ENCODE results near the gene CHST15.

CHST15 gene

GRCh38 chr10:124012066-124012465 lies 81.3 kb downstream of the CHST15 start:
- TF ChIP-seq POLR2AphosphoS5 (IDR thresholded peaks at IDR 0.05; ENCODE audit: low read depth) (no peak), GABPA (IDR thresholded peaks at IDR 0.05; ENCODE audit: low read depth) (no peak), SPI1 (IDR thresholded peaks at IDR 0.05; ENCODE audit: borderline replicate concordance, low read depth) (no peak), CTCF (IDR thresholded peaks at IDR 0.05; ENCODE audit: insufficient read depth, low read length) (no peak)
- TF ChIP-seq, protein P1, sequence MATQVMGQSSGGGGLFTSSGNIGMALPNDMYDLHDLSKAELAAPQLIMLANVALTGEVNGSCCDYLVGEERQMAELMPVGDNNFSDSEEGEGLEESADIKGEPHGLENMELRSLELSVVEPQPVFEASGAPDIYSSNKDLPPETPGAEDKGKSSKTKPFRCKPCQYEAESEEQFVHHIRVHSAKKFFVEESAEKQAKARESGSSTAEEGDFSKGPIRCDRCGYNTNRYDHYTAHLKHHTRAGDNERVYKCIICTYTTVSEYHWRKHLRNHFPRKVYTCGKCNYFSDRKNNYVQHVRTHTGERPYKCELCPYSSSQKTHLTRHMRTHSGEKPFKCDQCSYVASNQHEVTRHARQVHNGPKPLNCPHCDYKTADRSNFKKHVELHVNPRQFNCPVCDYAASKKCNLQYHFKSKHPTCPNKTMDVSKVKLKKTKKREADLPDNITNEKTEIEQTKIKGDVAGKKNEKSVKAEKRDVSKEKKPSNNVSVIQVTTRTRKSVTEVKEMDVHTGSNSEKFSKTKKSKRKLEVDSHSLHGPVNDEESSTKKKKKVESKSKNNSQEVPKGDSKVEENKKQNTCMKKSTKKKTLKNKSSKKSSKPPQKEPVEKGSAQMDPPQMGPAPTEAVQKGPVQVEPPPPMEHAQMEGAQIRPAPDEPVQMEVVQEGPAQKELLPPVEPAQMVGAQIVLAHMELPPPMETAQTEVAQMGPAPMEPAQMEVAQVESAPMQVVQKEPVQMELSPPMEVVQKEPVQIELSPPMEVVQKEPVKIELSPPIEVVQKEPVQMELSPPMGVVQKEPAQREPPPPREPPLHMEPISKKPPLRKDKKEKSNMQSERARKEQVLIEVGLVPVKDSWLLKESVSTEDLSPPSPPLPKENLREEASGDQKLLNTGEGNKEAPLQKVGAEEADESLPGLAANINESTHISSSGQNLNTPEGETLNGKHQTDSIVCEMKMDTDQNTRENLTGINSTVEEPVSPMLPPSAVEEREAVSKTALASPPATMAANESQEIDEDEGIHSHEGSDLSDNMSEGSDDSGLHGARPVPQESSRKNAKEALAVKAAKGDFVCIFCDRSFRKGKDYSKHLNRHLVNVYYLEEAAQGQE (IDR thresholded peaks at IDR 0.05; ENCODE audit: insufficient replicate concordance, low read depth): no peak
- no peak overlapping the region for H3K27ac ChIP-seq (replicated peaks)
- no peak for DNase-seq (ENCODE audit: low read depth in 1 of 2, low spot score in 1 of 2)
- H3K27me3 ChIP-seq (ENCODE audit: insufficient read depth, poor library complexity, severe bottlenecking): no peaks in the 10 kb centered on the region
- H3K4me3 ChIP-seq (replicated peaks; ENCODE audit: insufficient read depth, low read length): no peak overlapping the region

- TF ChIP-seq, protein P1 (IDR thresholded peaks at IDR 0.05; ENCODE audit: insufficient replicate concordance, low read depth): no peak
- no peak for TF ChIP-seq CTCF (IDR thresholded peaks at IDR 0.05; ENCODE audit: insufficient read depth, low read length)
- no peak overlapping the region for H3K27ac ChIP-seq (replicated peaks)
- DNase-seq (ENCODE audit: low read depth in 1 of 2, low spot score in 1 of 2): no peak
- H3K4me3 ChIP-seq (replicated peaks; ENCODE audit: insufficient read depth, low read length): no peak overlapping the region
- no peaks in the 10 kb centered on the region for H3K27me3 ChIP-seq (ENCODE audit: insufficient read depth, poor library complexity, severe bottlenecking)
Measured at GRCh38 chr10:124011464-124011863, 81.9 kb downstream of the CHST15 start.

DNA sequence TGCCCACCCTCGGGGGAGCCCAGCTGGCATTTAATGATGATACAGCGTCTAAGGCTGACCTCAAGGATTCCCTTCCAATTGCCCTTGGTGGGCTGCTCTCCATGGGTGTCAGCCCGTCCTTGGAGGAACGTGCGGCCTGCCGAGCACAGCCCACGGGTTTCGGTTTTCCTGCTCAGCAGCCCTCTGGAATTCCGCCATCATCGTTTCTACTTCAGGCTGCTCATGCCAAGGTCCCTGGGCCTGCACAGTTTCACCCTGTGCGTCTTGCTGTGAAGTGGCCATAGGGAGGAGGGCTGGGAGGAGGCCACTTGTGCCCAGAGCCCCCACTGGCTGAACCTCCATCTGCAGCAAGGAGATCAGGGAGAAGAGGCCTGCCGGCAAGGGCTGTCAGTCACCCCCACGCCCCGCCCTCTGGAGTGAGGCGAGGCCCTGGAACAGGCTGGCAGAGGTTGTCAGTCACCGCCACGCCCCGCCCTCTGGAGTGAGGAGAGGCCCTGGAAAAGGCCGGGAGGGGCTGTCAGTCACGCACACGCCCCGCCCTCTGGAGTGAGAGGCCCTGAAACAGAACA lies 82.8 kb downstream of the CHST15 start:
- DNase-seq (ENCODE audit: low read depth in 1 of 2, low spot score in 1 of 2): no peak
- no peak for TF ChIP-seq CTCF (IDR thresholded peaks at IDR 0.05; ENCODE audit: insufficient read depth, low read length)
- TF ChIP-seq GABPA (IDR thresholded peaks at IDR 0.05; ENCODE audit: low read depth): no peak
- no peak for TF ChIP-seq SPI1 (IDR thresholded peaks at IDR 0.05; ENCODE audit: borderline replicate concordance, low read depth)
- TF ChIP-seq, protein P1 (IDR thresholded peaks at IDR 0.05; ENCODE audit: insufficient replicate concordance, low read depth): no peak
- TF ChIP-seq POLR2AphosphoS5 (IDR thresholded peaks at IDR 0.05; ENCODE audit: low read depth): no peak
- Histone ChIP-seq H3K27ac (replicated peaks) (no peak overlapping the region), H3K4me3 (replicated peaks; ENCODE audit: insufficient read depth, low read length) (no peak overlapping the region), H3K27me3 (ENCODE audit: insufficient read depth, poor library complexity, severe bottlenecking) (no peaks in the 10 kb centered on the region)
